Putamen (tissue), 1 donor: ENCODE results near the gene AJAP1.

Experiments
- DNase-seq: peaks from one replicate; pipeline ENCODE4 v3.0.0-alpha.2; 2016; ENCODE audit warnings: low spot score

The AJAP1 gene

GRCh38 chr1:4837031-4837600 lies 182.7 kb downstream of the AJAP1 start:
- no peak for DNase-seq

GRCh38 chr1:4837752-4838151 lies 183.3 kb downstream of the AJAP1 start:
- peak; percentile 20 for DNase-seq

DNA sequence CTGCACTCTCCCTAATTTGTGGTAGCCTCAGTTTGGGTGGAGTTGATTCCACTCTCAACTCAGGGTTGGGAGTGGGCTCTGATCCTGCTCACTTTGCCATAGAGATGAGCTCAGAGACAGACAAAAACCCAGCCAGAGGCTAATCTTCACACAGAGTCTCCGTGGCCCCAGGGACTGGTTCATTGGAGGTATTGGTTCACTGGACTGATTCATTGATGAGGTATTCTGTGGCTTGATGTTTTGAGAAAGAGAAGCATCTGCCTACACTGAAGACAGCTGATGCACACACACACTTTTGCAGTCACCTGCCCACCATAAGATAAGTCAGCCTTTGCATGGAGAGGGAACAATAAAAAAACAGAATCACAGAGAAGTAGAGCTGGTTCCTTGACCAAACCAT lies 183.8 kb downstream of the AJAP1 start:
- no peak for DNase-seq
